Glutamatergic neuron (in vitro differentiated cells): ENCODE results near the gene ZG16. TPM values are rescaled to one million over a fixed set of nuclear protein-coding genes. Genes with fewer than 3 reads are reported as not detected.
A peak's percentile ranks its signal among the peaks of the same experiment; 100 is the strongest.

ENCODE experiments used
- DNase-seq: peaks from one replicate; pipeline ENCODE4 v3.0.0; 2022
- H3K27ac Mint-ChIP-seq: one replicate; pipeline ENCODE4 v1.8.0; 2020; ENCODE audit warnings: mild to moderate bottlenecking, mixed read lengths, inconsistent platforms; ENCODE audit not compliant: unreplicated experiment
- H3K27me3 Mint-ChIP-seq: one replicate; pipeline ENCODE4 v1.8.0; 2020; ENCODE audit warnings: mild to moderate bottlenecking, moderate library complexity, mixed read lengths, inconsistent platforms; ENCODE audit not compliant: unreplicated experiment
- H3K36me3 Mint-ChIP-seq: one replicate; pipeline ENCODE4 v1.8.0; 2020; ENCODE audit warnings: mild to moderate bottlenecking, mixed read lengths, inconsistent platforms; ENCODE audit not compliant: unreplicated experiment
- H3K4me1 Mint-ChIP-seq: one replicate; pipeline ENCODE4 v1.8.0; 2020; ENCODE audit warnings: mild to moderate bottlenecking, low read depth, mixed read lengths, inconsistent platforms; ENCODE audit not compliant: unreplicated experiment
- H3K4me3 Mint-ChIP-seq: one replicate; pipeline ENCODE4 v1.8.0; 2020; ENCODE audit warnings: mild to moderate bottlenecking, mixed read lengths, inconsistent platforms; ENCODE audit not compliant: unreplicated experiment
- H3K9me3 Mint-ChIP-seq: one replicate; pipeline ENCODE4 v1.8.0; 2020; ENCODE audit warnings: mild to moderate bottlenecking, moderate library complexity, mixed read lengths, inconsistent platforms; ENCODE audit not compliant: unreplicated experiment
- total RNA-seq: library from RNA; stranded (reverse); fragmentation: NEBNext Ultra II Directional; extraction: Animal tissue kit (Norgen Biotek cat#: 25700); gene quantifications from one replicate; pipeline ENCODE4 v1.2.1, GENCODE V29; 2021; ENCODE audit not compliant: unreplicated experiment
- TF ChIP-seq, protein P1 (sequence below): fragments of 200-600 bp; sonication (generic); IDR thresholded peaks from one replicate; pipeline ENCODE4 v1.5.0; 2021; ENCODE audit not compliant: partially characterized antibody, unreplicated experiment

ZG16 gene
- total RNA-seq, 1 donor from 2014 or later, result not detected

- Mint-ChIP-seq H3K36me3 (no peaks in the 10 kb centered on the region), H3K27me3 (peaks cover 24% of the 10 kb centered on the region), H3K27ac (peak within 1 kb of the TSS; percentile 93), H3K9me3 (peaks cover 21% of the 10 kb centered on the region), H3K4me3 (peak within 1 kb of the TSS; percentile 98), H3K4me1 (peaks cover 38% of the 10 kb centered on the region)
- peak; percentile 96 for DNase-seq
- TF ChIP-seq, protein P1, sequence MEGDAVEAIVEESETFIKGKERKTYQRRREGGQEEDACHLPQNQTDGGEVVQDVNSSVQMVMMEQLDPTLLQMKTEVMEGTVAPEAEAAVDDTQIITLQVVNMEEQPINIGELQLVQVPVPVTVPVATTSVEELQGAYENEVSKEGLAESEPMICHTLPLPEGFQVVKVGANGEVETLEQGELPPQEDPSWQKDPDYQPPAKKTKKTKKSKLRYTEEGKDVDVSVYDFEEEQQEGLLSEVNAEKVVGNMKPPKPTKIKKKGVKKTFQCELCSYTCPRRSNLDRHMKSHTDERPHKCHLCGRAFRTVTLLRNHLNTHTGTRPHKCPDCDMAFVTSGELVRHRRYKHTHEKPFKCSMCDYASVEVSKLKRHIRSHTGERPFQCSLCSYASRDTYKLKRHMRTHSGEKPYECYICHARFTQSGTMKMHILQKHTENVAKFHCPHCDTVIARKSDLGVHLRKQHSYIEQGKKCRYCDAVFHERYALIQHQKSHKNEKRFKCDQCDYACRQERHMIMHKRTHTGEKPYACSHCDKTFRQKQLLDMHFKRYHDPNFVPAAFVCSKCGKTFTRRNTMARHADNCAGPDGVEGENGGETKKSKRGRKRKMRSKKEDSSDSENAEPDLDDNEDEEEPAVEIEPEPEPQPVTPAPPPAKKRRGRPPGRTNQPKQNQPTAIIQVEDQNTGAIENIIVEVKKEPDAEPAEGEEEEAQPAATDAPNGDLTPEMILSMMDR, result peak; percentile 89
Measured at GRCh38 chr16:29815793-29816693, 38.0 kb downstream of the ZG16 start, which contains the start of gene PAGR1. Gene PAGR1 (plus strand): TSS chr16:29816152. CDS start chr16:29816526, 374 bp downstream.

- no peaks in the 10 kb centered on the region for H3K36me3 Mint-ChIP-seq
- peak overlapping the region; percentile 59 for H3K27ac Mint-ChIP-seq
- peak; percentile 52 for DNase-seq
- H3K4me3 Mint-ChIP-seq, result peak overlapping the region; percentile 98
- TF ChIP-seq, protein P1, result no peak
- H3K27me3 Mint-ChIP-seq, result peaks cover 23% of the 10 kb centered on the region
- H3K4me1 Mint-ChIP-seq, result peaks cover 40% of the 10 kb centered on the region
- peaks cover 18% of the 10 kb centered on the region for H3K9me3 Mint-ChIP-seq
Measured at GRCh38 chr16:29816694-29817441, 38.8 kb downstream of the ZG16 start.

GRCh38 chr16:29818082-29818481 is 40.0 kb downstream of the ZG16 start:
- Mint-ChIP-seq H3K27ac (no peak overlapping the region), H3K4me1 (peaks cover 39% of the 10 kb centered on the region)

GRCh38 chr16:29819506-29819905 is 41.5 kb downstream of the ZG16 start:
- peak overlapping the region; percentile 91 for H3K4me3 Mint-ChIP-seq
- H3K27me3 Mint-ChIP-seq, result peaks cover 19% of the 10 kb centered on the region
- H3K27ac Mint-ChIP-seq, result peak overlapping the region; percentile 93
- H3K4me1 Mint-ChIP-seq, result peaks cover 33% of the 10 kb centered on the region
- TF ChIP-seq, protein P1, result no peak
- H3K36me3 Mint-ChIP-seq, result no peaks in the 10 kb centered on the region
- DNase-seq, result no peak
- H3K9me3 Mint-ChIP-seq, result peaks cover 16% of the 10 kb centered on the region

More at GRCh38 chr16:29818082-29818481, 40.0 kb downstream of the ZG16 start:
- TF ChIP-seq, protein P1, result no peak
- Mint-ChIP-seq H3K27me3 (peaks cover 23% of the 10 kb centered on the region), H3K4me3 (peak overlapping the region; percentile 74), H3K9me3 (peaks cover 20% of the 10 kb centered on the region), H3K36me3 (no peaks in the 10 kb centered on the region)
- no peak for DNase-seq
